GM12878 (cell line): ENCODE data around the gene NKX2-8. TPM values are rescaled to one million over a fixed set of nuclear protein-coding genes. Genes with fewer than 3 reads are reported as not detected.

ENCODE experiments used
- ATAC-seq: fragments of 200-7000 bp; cut with Tn5 transposase; 3 replicates; pipeline ENCODE4 v1.9.1; 2020; ENCODE audit warnings: mild to moderate bottlenecking, moderate library complexity
- BruUV-seq: library from RNA; stranded (reverse); fragments of 400-500 nt; replicated peaks from 2 replicates; lab custom pipeline; 2021; lab: Mats Ljungman, UMichigan
- CTCF ChIA-PET: fragments of 300-600 bp; sonication (Branson Sonifier 250); formaldehyde crosslinking; extraction: SDS; loops from one replicate; lab custom pipeline; 2021; ENCODE audit warnings: inconsistent platforms; lab: Yijun Ruan, JAX
- POLR2A ChIA-PET: fragments of 350-600 bp; formaldehyde crosslinking; extraction: SDS; loops from one replicate; lab custom pipeline; 2021; ENCODE audit warnings: inconsistent platforms; lab: Charles Lee
- RAD21 ChIA-PET: fragments of 300-600 bp; sonication (Branson Sonifier 250); formaldehyde crosslinking; loops from one replicate; lab custom pipeline; 2023; ENCODE audit warnings: antibody characterized with exemption; ENCODE audit not compliant: unreplicated experiment; lab: Charles Lee
- SMC1A ChIA-PET: fragments of 300-600 bp; sonication (Branson Sonifier 250); formaldehyde crosslinking; loops from one replicate; lab custom pipeline; 2023; ENCODE audit not compliant: unreplicated experiment, uncharacterized antibody; lab: Charles Lee
- DNase-seq: peaks from one replicate; pipeline ENCODE4 v3.0.0-alpha.2; 2011; ENCODE audit warnings: low read depth, low spot score
- FAIRE-seq: peaks from 3 replicates; lab custom pipeline; 2011; peaks lifted over from hg19 to GRCh38; lab: Jason Lieb, UNC
- H2AFZ ChIP-seq: 2 replicates; pipeline ENCODE4 v1.6.0; 2011; ENCODE audit warnings: low read depth, low read length, control low read depth; ENCODE audit not compliant: control insufficient read depth
- H3K27ac ChIP-seq: 2 replicates; pipeline ENCODE4 v1.5.1; 2011; ENCODE audit warnings: control low read depth; ENCODE audit not compliant: control insufficient read depth, insufficient read depth
- H3K27me3 ChIP-seq, 2 experiments: replicated peaks in 1 of 2; 2 replicates each; pipeline versions ENCODE4 v1.6.0 to v1.6.1; 2011; ENCODE audit warnings: low read length in 1 of 2; ENCODE audit not compliant: control insufficient read depth in 2 of 2, insufficient read depth in 2 of 2
- H3K36me3 ChIP-seq, 2 experiments: 2 replicates each; pipeline ENCODE4 v1.5.1; 2011; ENCODE audit warnings: low read length in 1 of 2; ENCODE audit not compliant: control insufficient read depth in 2 of 2, insufficient read depth in 2 of 2
- H3K4me1 ChIP-seq: 2 replicates; pipeline ENCODE4 v1.6.1; 2011; ENCODE audit warnings: mild to moderate bottlenecking, low read length, moderate library complexity, mixed read lengths; ENCODE audit not compliant: control insufficient read depth, insufficient read depth
- H3K4me2 ChIP-seq: 2 replicates; pipeline ENCODE4 v1.6.0; 2011; ENCODE audit warnings: control low read depth; ENCODE audit not compliant: control insufficient read depth, insufficient read depth
- H3K4me3 ChIP-seq: fragments of 200-600 bp; sonication (generic); 2 replicates; pipeline ENCODE4 v1.5.1; 2016
- H3K79me2 ChIP-seq: 2 replicates; pipeline ENCODE4 v1.6.0; 2011; ENCODE audit warnings: low read length; ENCODE audit not compliant: control insufficient read depth, insufficient read depth
- H3K9ac ChIP-seq: 2 replicates; pipeline ENCODE4 v1.8.0; 2011; ENCODE audit warnings: low read length, control low read depth, mixed read lengths; ENCODE audit not compliant: control insufficient read depth, insufficient read depth
- H3K9me3 ChIP-seq: replicated peaks from 3 replicates; pipeline ENCODE4 v1.5.1; 2011; ENCODE audit warnings: mild to moderate bottlenecking, low read length; ENCODE audit not compliant: control insufficient read depth, insufficient read depth
- H4K20me1 ChIP-seq: 2 replicates; pipeline ENCODE4 v1.6.0; 2011; ENCODE audit not compliant: control insufficient read depth, insufficient read depth
- CTCF ChIP-seq, 3 experiments: IDR thresholded peaks in 2 of 3; conservative IDR thresholded peaks in 1 of 3; 2 replicates each; pipeline ENCODE4 v1.5.1; 2011; ENCODE audit warnings: low read depth in 3 of 3, low read length in 3 of 3, mild to moderate bottlenecking in 3 of 3, control low read depth in 2 of 3, moderate library complexity in 2 of 3, inconsistent platforms in 1 of 3, mixed read lengths in 1 of 3; ENCODE audit not compliant: control insufficient read depth in 2 of 3, insufficient read depth in 1 of 3; ENCODE audit errors: extremely low read depth in 1 of 3
- CUX1 ChIP-seq: IDR thresholded peaks from 2 replicates; pipeline ENCODE4 v1.6.1; 2012; ENCODE audit warnings: improper control_type of control experiment, low read depth, low read length; ENCODE audit not compliant: insufficient replicate concordance
- HDAC2 ChIP-seq: fragments of 200-600 bp; sonication (generic); IDR thresholded peaks from 2 replicates; pipeline ENCODE4 v1.6.1; 2017
- HDAC6 ChIP-seq: fragments of 200-600 bp; sonication (generic); IDR thresholded peaks from one replicate; pipeline ENCODE4 v1.8.0; 2017; ENCODE audit warnings: antibody characterized with exemption; ENCODE audit not compliant: unreplicated experiment
- NFYB ChIP-seq: IDR thresholded peaks from 2 replicates; pipeline ENCODE4 v1.6.1; 2011; ENCODE audit warnings: low read depth, mild to moderate bottlenecking, low read length, improper control_type of control experiment, moderate library complexity; ENCODE audit not compliant: insufficient read depth
- POLR2AphosphoS5 ChIP-seq: IDR thresholded peaks from 2 replicates; pipeline ENCODE4 v1.6.1; 2011; ENCODE audit warnings: mild to moderate bottlenecking, low read length, inconsistent platforms
- ZNF207 ChIP-seq: fragments of 450-650 bp; IDR thresholded peaks from 2 replicates; pipeline ENCODE4 v1.6.1; 2014; ENCODE audit warnings: antibody characterized with exemption, mild to moderate bottlenecking, borderline replicate concordance
- WGBS: methylation state at CpG from one replicate; pipeline ENCODE4 v1.1.6; 2016; ENCODE audit warnings: low lambda C conversion rate; ENCODE audit not compliant: insufficient replicate concordance, insufficient coverage; ENCODE audit errors: missing lambda C conversion rate; 5-methylcytosine and 5-hydroxymethylcytosine counted together
- in situ Hi-C: fragments of 300-500 bp; cut with MboI; formaldehyde crosslinking; loops from 9 replicates; pipeline ENCODE4 v1.14.3; 2018; ENCODE audit warnings: mixed read lengths
- intact Hi-C: fragments of 100-400 bp; cut with micrococcal nuclease; formaldehyde crosslinking; loops from one replicate; pipeline ENCODE4 v1.14.2; 2022; ENCODE audit not compliant: unreplicated experiment
- polyA plus RNA-seq, 11 experiments: library from polyadenylated mRNA; depleted of rRNA in 4 of 11; unstranded in 6 of 11; stranded (reverse) in 5 of 11; fragments of >200 nt; fragmentation: Nextera tagmentation in 4 of 11; fragmentation: Illumina TruSeq in 1 of 11; extraction: Ambion mirVana in 4 of 11; extraction: Trizol in 1 of 11; gene quantifications; 1 replicate in 1 of 11; 2 replicates in 10 of 11; pipeline versions ENCODE4 v1.2.1 to v1.2.3, GENCODE V29; 2011 to 2016; ENCODE audit warnings: inconsistent platforms in 2 of 11, missing spikeins in 2 of 11, low read depth in 1 of 11
- total RNA-seq, 4 experiments: library from RNA; depleted of rRNA in 3 of 4; stranded (reverse); fragments of >200 nt in 3 of 4; fragmentation: Illumina TruSeq in 1 of 4; extraction: Trizol in 1 of 4; gene quantifications; 2 replicates each; pipeline versions ENCODE4 v1.2.1 to v1.2.3, GENCODE V29; 2013 to 2021

NKX2-8 gene
- total and polyA plus RNA-seq, 10 of the 15 experiments (the other 5 are each of a cell fraction or from before 2014, with no cell fraction given): not detected

- RAD21 ChIA-PET: interaction anchor here (0.9 kb wide), 1 partner anchor 71 kb away, joined by 4 read pairs; no protein-coding TSS in a partner anchor
- H3K9me3 ChIP-seq: no peaks in the 10 kb centered on the region
- no peak overlapping the region for H2AFZ ChIP-seq
- no peak overlapping the region for H3K4me2 ChIP-seq
- 0% methylated on average over 1 of the region's 1 CpG for WGBS
- CTCF ChIA-PET: interaction anchor here (0.5 to 0.8 kb wide), 2 partner anchors 29 to 181 kb away, joined by 3 to 4 read pairs; no protein-coding TSS in a partner anchor
- no TSS peak for BruUV-seq
- DNase-seq: no peak
- H3K36me3 ChIP-seq: no peaks in the 10 kb centered on the region
- no peak overlapping the region for H3K4me3 ChIP-seq
- no peak overlapping the region for H3K27ac ChIP-seq
- FAIRE-seq: no peak
- TF ChIP-seq ZNF207 (no peak), CUX1 (no peak), CTCF (IDR thresholded peaks at IDR 0.05 in 2 of 3, conservative IDR thresholded peaks at IDR 0.05 in 1 of 3; ENCODE audit: control insufficient read depth in 2 of 3, extremely low read depth in 1 of 3, insufficient read depth in 1 of 3, low read depth in 3 of 3, low read length in 3 of 3) (no peak), HDAC6 (no peak), HDAC2 (no peak), POLR2AphosphoS5 (no peak), NFYB (no peak)
- H3K79me2 ChIP-seq: no peaks in the 10 kb centered on the region
- H4K20me1 ChIP-seq: no peaks in the 10 kb centered on the region
- intact Hi-C loops (no loop called here), in situ Hi-C loops (no loop called here)
- POLR2A ChIA-PET: no interaction called here
- SMC1A ChIA-PET: interaction anchor here (1.0 kb wide), 1 partner anchor 525 kb away, joined by 4 read pairs; no protein-coding TSS in a partner anchor
- ATAC-seq: no peak
- H3K9ac ChIP-seq: no peak overlapping the region
- no peaks in the 10 kb centered on the region for H3K27me3 ChIP-seq
- H3K4me1 ChIP-seq: no peaks in the 10 kb centered on the region
Measured at GRCh38 chr14:36625014-36625413, 42.6 kb upstream of the NKX2-8 start.
